HCT116 (cell line): ENCODE results near the gene CADPS2. TPM values are rescaled to one million over a fixed set of nuclear protein-coding genes. Genes with fewer than 3 reads are reported as not detected.

Experiments used
- ATAC-seq: fragments of 200-7000 bp; cut with Tn5 transposase; 2 replicates; pipeline ENCODE4 v1.9.1; 2020; ENCODE audit warnings: mild to moderate bottlenecking, moderate library complexity
- BruUV-seq: library from RNA; stranded (reverse); fragments of 400-500 nt; replicated peaks from 2 replicates; lab custom pipeline; 2021; lab: Mats Ljungman, UMichigan
- CTCF ChIA-PET: fragments of 300-600 bp; sonication (Branson Sonifier 250); formaldehyde crosslinking; loops from one replicate; lab custom pipeline; 2021; ENCODE audit warnings: antibody characterized with exemption; lab: Charles Lee
- POLR2A ChIA-PET: fragments of 300-600, 350-600 bp; sonication (Branson Sonifier 250); formaldehyde crosslinking; loops from one replicate; lab custom pipeline; 2021; ENCODE audit warnings: antibody characterized with exemption; lab: Charles Lee
- RAD21 ChIA-PET, 2 experiments: fragments of 300-600 bp; sonication (Branson Sonifier 250); formaldehyde crosslinking; loops; one replicate each; lab custom pipeline; 2023; ENCODE audit warnings: low total read pairs in 2 of 2; ENCODE audit not compliant: uncharacterized antibody in 2 of 2, unreplicated experiment in 2 of 2, low non-redundant PET in 1 of 2; lab: Charles Lee
- DNase-seq: peaks from one replicate; pipeline ENCODE4 v3.0.0-alpha.2; 2010; ENCODE audit warnings: low read depth, low spot score
- H2AFZ ChIP-seq: fragments of 200-600 bp; shearing (Covaris generic), sonication (generic); 2 replicates; pipeline ENCODE4 v1.6.1; 2017; ENCODE audit warnings: low read depth, mixed run types, mixed read lengths, antibody characterized with exemption, low read length; ENCODE audit not compliant: poor library complexity, severe bottlenecking
- H3K27ac ChIP-seq: 2 replicates; pipeline ENCODE4 v1.5.1; 2012; ENCODE audit warnings: low read depth, low read length
- H3K27me3 ChIP-seq: fragments of 200-600 bp; sonication (generic); 2 replicates; pipeline ENCODE4 v1.6.1; 2016; ENCODE audit warnings: mixed run types, low read length, mixed read lengths; ENCODE audit not compliant: insufficient read depth
- H3K36me3 ChIP-seq, 2 experiments: fragments of 200-500 bp in 1 of 2; fragments of 200-600 bp in 1 of 2; sonication (Bioruptor generic) in 1 of 2; sonication (generic) in 1 of 2; 2 replicates each; pipeline versions ENCODE4 v1.5.1 to v1.6.1; 2014 to 2016; ENCODE audit warnings: low read length in 2 of 2, inconsistent platforms in 1 of 2, mixed read lengths in 1 of 2, mixed run types in 1 of 2; ENCODE audit not compliant: insufficient read depth in 2 of 2, control insufficient read depth in 1 of 2
- H3K4me1 ChIP-seq, 2 experiments: fragments of 200-600 bp in 1 of 2; sonication (generic) in 1 of 2; 2 replicates each; pipeline versions ENCODE4 v1.5.1 to v1.6.1; 2012 to 2017; ENCODE audit warnings: low read length in 2 of 2, inconsistent platforms in 1 of 2, mild to moderate bottlenecking in 1 of 2, mixed read lengths in 1 of 2, mixed run types in 1 of 2, moderate library complexity in 1 of 2; ENCODE audit not compliant: insufficient read depth in 2 of 2, control insufficient read depth in 1 of 2
- H3K4me2 ChIP-seq: fragments of 200-600 bp; sonication (generic); 2 replicates; pipeline ENCODE4 v1.6.1; 2017; ENCODE audit warnings: mixed run types, low read length, mixed read lengths
- H3K4me3 ChIP-seq, 2 experiments: fragments of 200-600 bp in 1 of 2; sonication (generic) in 1 of 2; replicated peaks in 1 of 2; 2 replicates each; pipeline ENCODE4 v1.5.1; 2011 to 2016; ENCODE audit warnings: low read length in 2 of 2, control low read depth in 1 of 2, low read depth in 1 of 2, mild to moderate bottlenecking in 1 of 2, mixed read lengths in 1 of 2, mixed run types in 1 of 2
- H3K79me2 ChIP-seq: fragments of 200-600 bp; sonication (generic); 2 replicates; pipeline ENCODE4 v1.6.1; 2017; ENCODE audit warnings: mild to moderate bottlenecking, mixed run types, low read length, moderate library complexity, mixed read lengths; ENCODE audit not compliant: insufficient read depth
- H3K9ac ChIP-seq: fragments of 200-600 bp; sonication (generic); 2 replicates; pipeline ENCODE4 v1.6.1; 2016; ENCODE audit warnings: low read length, mixed read lengths
- H3K9me2 ChIP-seq: fragments of 200-600 bp; sonication (generic), shearing (Covaris generic); 2 replicates; pipeline ENCODE4 v1.6.1; 2017; ENCODE audit warnings: mixed run types, mild to moderate bottlenecking, moderate library complexity; ENCODE audit not compliant: insufficient read depth
- H3K9me3 ChIP-seq, 2 experiments: fragments of 200-500 bp in 1 of 2; fragments of 200-600 bp in 1 of 2; sonication (Bioruptor generic) in 1 of 2; sonication (generic) in 1 of 2; 2 replicates each; pipeline ENCODE4 v1.6.1; 2014 to 2017; ENCODE audit warnings: low read length in 2 of 2, mixed read lengths in 2 of 2, inconsistent platforms in 1 of 2, low read depth in 1 of 2, mild to moderate bottlenecking in 1 of 2, mixed run types in 1 of 2, moderate library complexity in 1 of 2; ENCODE audit not compliant: control insufficient read depth in 1 of 2, insufficient read depth in 1 of 2
- H4K20me1 ChIP-seq: fragments of 200-600 bp; sonication (generic), shearing (Covaris generic); 2 replicates; pipeline ENCODE4 v1.6.1; 2017; ENCODE audit warnings: mixed run types, mild to moderate bottlenecking, moderate library complexity; ENCODE audit not compliant: insufficient read depth
- EGR1 ChIP-seq: IDR thresholded peaks from 2 replicates; pipeline ENCODE4 v1.6.1; 2012; ENCODE audit warnings: low read depth
- EZH2 ChIP-seq: fragments of 200-600 bp; sonication (generic); IDR thresholded peaks from 2 replicates; pipeline ENCODE4 v1.6.1; 2017; ENCODE audit warnings: antibody characterized with exemption, mixed run types
- EZH2phosphoT487 ChIP-seq: fragments of 200-600 bp; IDR thresholded peaks from 2 replicates; pipeline ENCODE4 v1.6.1; 2018; ENCODE audit warnings: antibody characterized with exemption, borderline replicate concordance
- FOSL1 ChIP-seq: IDR thresholded peaks from 2 replicates; pipeline ENCODE4 v1.6.1; 2012; ENCODE audit warnings: low read depth
- JUND ChIP-seq: IDR thresholded peaks from 2 replicates; pipeline ENCODE4 v1.6.1; 2012
- MAX ChIP-seq: IDR thresholded peaks from 2 replicates; pipeline ENCODE4 v1.6.1; 2012
- POLR2AphosphoS5 ChIP-seq: IDR thresholded peaks from 2 replicates; pipeline ENCODE4 v1.6.1; 2011; ENCODE audit warnings: mild to moderate bottlenecking, low read depth, low read length, moderate library complexity
- SIN3A ChIP-seq: IDR thresholded peaks from 2 replicates; pipeline ENCODE4 v1.6.1; 2012; ENCODE audit warnings: low read depth
- ZBTB33 ChIP-seq: IDR thresholded peaks from 2 replicates; pipeline ENCODE4 v1.6.1; 2011; ENCODE audit warnings: mild to moderate bottlenecking, low read length, moderate library complexity; ENCODE audit not compliant: insufficient replicate concordance; ENCODE audit errors: extremely low read depth
- ZNF274 ChIP-seq: fragments of 200-500 bp; sonication (Bioruptor generic); IDR thresholded peaks from 2 replicates; pipeline ENCODE4 v1.6.1; 2014; ENCODE audit warnings: mild to moderate bottlenecking, low read depth, low read length, inconsistent platforms
- intact Hi-C: fragments of 100-400 bp; cut with micrococcal nuclease; formaldehyde crosslinking; loops from 2 replicates; pipeline ENCODE4 v1.10.0; 2022
- total RNA-seq: library from RNA; stranded (reverse); gene quantifications from one replicate; pipeline ENCODE4 v1.2.1, GENCODE V29; 2021; ENCODE audit not compliant: unreplicated experiment
- TF ChIP-seq, protein P1 (sequence below), 3 experiments: fragments of 200-600 bp in 1 of 3; sonication (generic) in 1 of 3; IDR thresholded peaks in 2 of 3; conservative IDR thresholded peaks in 1 of 3; 2 replicates each; pipeline ENCODE4 v1.5.1; 2012 to 2017; ENCODE audit warnings: low read depth in 2 of 3, low read length in 2 of 3, antibody characterized with exemption in 1 of 3, borderline replicate concordance in 1 of 3, control low read depth in 1 of 3, mild to moderate bottlenecking in 1 of 3, mixed read lengths in 1 of 3, mixed run types in 1 of 3, moderate library complexity in 1 of 3; ENCODE audit not compliant: insufficient read depth in 1 of 3

The CADPS2 gene
- total RNA-seq, 1 experiment from 2014 or later: 7.5 TPM

DNA sequence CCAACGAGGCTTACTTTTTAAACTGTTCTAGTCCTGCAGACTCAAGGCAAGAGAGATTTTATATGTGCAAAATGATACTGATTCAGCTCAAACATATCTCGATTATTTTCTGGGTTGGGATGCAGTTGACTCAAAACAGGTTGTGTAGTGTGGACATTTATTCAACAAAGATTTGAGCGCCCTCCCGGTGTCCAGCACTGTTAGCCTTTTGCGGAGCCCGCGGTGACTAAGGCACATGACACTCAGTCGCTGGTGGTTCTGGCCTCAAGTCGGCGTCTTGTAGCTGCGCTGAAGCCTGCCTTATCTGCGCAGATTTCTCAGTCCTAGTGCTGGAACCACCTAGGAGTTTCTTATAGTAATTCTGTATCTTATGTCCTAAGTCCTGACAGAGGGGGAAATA is 938 bp upstream of the CADPS2 start (continued):
- TF ChIP-seq ZBTB33: no peak
- TF ChIP-seq POLR2AphosphoS5: no peak
- no peak for TF ChIP-seq JUND
- TF ChIP-seq EZH2phosphoT487: no peak
- TF ChIP-seq EGR1: no peak
- TF ChIP-seq EZH2: no peak

- no TSS peak for BruUV-seq
- no peaks in the 10 kb centered on the region for H3K79me2 ChIP-seq
- H3K27ac ChIP-seq: peak overlapping the region; percentile 85
- 0 out of 2 replicates have a peak, but pooled peaks have one; percentile 15 for TF ChIP-seq SIN3A
- no peak for TF ChIP-seq ZNF274
- no peak for TF ChIP-seq FOSL1
- TF ChIP-seq, protein P1, sequence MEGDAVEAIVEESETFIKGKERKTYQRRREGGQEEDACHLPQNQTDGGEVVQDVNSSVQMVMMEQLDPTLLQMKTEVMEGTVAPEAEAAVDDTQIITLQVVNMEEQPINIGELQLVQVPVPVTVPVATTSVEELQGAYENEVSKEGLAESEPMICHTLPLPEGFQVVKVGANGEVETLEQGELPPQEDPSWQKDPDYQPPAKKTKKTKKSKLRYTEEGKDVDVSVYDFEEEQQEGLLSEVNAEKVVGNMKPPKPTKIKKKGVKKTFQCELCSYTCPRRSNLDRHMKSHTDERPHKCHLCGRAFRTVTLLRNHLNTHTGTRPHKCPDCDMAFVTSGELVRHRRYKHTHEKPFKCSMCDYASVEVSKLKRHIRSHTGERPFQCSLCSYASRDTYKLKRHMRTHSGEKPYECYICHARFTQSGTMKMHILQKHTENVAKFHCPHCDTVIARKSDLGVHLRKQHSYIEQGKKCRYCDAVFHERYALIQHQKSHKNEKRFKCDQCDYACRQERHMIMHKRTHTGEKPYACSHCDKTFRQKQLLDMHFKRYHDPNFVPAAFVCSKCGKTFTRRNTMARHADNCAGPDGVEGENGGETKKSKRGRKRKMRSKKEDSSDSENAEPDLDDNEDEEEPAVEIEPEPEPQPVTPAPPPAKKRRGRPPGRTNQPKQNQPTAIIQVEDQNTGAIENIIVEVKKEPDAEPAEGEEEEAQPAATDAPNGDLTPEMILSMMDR (IDR thresholded peaks at IDR 0.05 in 2 of 3, conservative IDR thresholded peaks at IDR 0.05 in 1 of 3; ENCODE audit: borderline replicate concordance in 1 of 3, insufficient read depth in 1 of 3, low read depth in 2 of 3, low read length in 2 of 3): peak in 1 of 3 experiments; percentile 17; a peak in 2 of 6 replicates
- peak; percentile 11; the same call in 1 of the 2 replicates for TF ChIP-seq MAX
- no peaks in the 10 kb centered on the region for H4K20me1 ChIP-seq
- H3K4me1 ChIP-seq: peaks cover 5 to 21% of the 10 kb centered on the region in 2 experiments; a peak in 3 of 4 replicates
- H3K36me3 ChIP-seq: no peaks in the 10 kb centered on the region
- ATAC-seq (peak; percentile 44), DNase-seq (no peak)
- H3K27me3 ChIP-seq: no peaks in the 10 kb centered on the region
- peak overlapping the region; percentile 74 for H2AFZ ChIP-seq
- ChIA-PET RAD21 (no interaction called here), CTCF (interaction anchor here (1.0 to 1.3 kb wide), 4 partner anchors 8 to 481 kb away, joined by 3 to 4 read pairs (median 3); no protein-coding TSS in a partner anchor), POLR2A (no interaction called here)
- peak overlapping the region; percentile 93 for H3K4me2 ChIP-seq
- intact Hi-C loops: loop anchor here (5.0 to 10.0 kb wide), 2 partner anchors 267 to 651 kb away; no protein-coding TSS in a partner anchor
- H3K9me3 ChIP-seq: no peaks in the 10 kb centered on the region
- peak overlapping the region; percentile 67 for H3K9ac ChIP-seq
- no peaks in the 10 kb centered on the region for H3K9me2 ChIP-seq
- H3K4me3 ChIP-seq: peak overlapping the region; percentile 73 to 76
Measured at GRCh38 chr7:122885583-122886356, 490 bp downstream of the CADPS2 start.
